A673 (cell line): Measurements from ENCODE around the gene TEX38.

Experiments used
- CTCF ChIP-seq: fragments of 300-800, 200-600 bp; sonication (generic); conservative IDR thresholded peaks from 2 replicates; pipeline ENCODE4 v1.5.1; 2017; ENCODE audit warnings: low read depth, mild to moderate bottlenecking, antibody characterized with exemption, low read length, moderate library complexity, mixed read lengths
- EZH2 ChIP-seq: fragments of 200-600 bp; sonication (generic); IDR thresholded peaks from 2 replicates; pipeline ENCODE4 v1.6.1; 2017; ENCODE audit warnings: borderline replicate concordance, low read depth, mild to moderate bottlenecking, mixed read lengths, antibody characterized with exemption, low read length; ENCODE audit not compliant: poor library complexity, severe bottlenecking

GRCh38 chr1:46676531-46676930, 4.9 kb downstream of the TEX38 start:
- no peak for TF ChIP-seq CTCF
- no peak for TF ChIP-seq EZH2
